ENCODE data around the gene GATAD2B.

The GATAD2B gene

GRCh38 chr1:153921080-153921802 lies 1.5 kb downstream of the GATAD2B start:
- ATAC-seq = no peak
- no peak for TF ChIP-seq POU6F1 (CRISPR knock-in tag; IDR thresholded peaks at IDR 0.05; ENCODE audit: borderline replicate concordance, low read depth)
- TF ChIP-seq ZC3H10 (CRISPR knock-in tag; IDR thresholded peaks at IDR 0.05) = peak; percentile 2; the same call in 1 of the 2 replicates
- TF ChIP-seq CREB5 (CRISPR knock-in tag; IDR thresholded peaks at IDR 0.05; ENCODE audit: low read depth) = no peak
- TF ChIP-seq ZNF565 (CRISPR knock-in tag; conservative IDR thresholded peaks at IDR 0.05; ENCODE audit: low read depth) = no peak
- no peak for TF ChIP-seq ZNF70 (CRISPR knock-in tag; IDR thresholded peaks at IDR 0.05)
- no peak for TF ChIP-seq TOX (CRISPR knock-in tag; IDR thresholded peaks at IDR 0.05; ENCODE audit: borderline replicate concordance)

GRCh38 chr1:153919876-153920852 lies 2.6 kb downstream of the GATAD2B start:
- ATAC-seq = no peak
- TF ChIP-seq CREB5 (CRISPR knock-in tag; IDR thresholded peaks at IDR 0.05; ENCODE audit: low read depth) (no peak), ARNTL (CRISPR knock-in tag; IDR thresholded peaks at IDR 0.05; ENCODE audit: borderline replicate concordance, low read depth) (no peak), ESRRG (CRISPR knock-in tag; IDR thresholded peaks at IDR 0.05) (no peak), ZNF70 (CRISPR knock-in tag; IDR thresholded peaks at IDR 0.05) (no peak), POU6F1 (CRISPR knock-in tag; IDR thresholded peaks at IDR 0.05; ENCODE audit: borderline replicate concordance, low read depth) (no peak), CSDC2 (CRISPR knock-in tag; IDR thresholded peaks at IDR 0.05) (no peak), TSHZ2 (CRISPR knock-in tag; IDR thresholded peaks at IDR 0.05) (no peak), GLIS3 (CRISPR knock-in tag; IDR thresholded peaks at IDR 0.05) (no peak), TOX (CRISPR knock-in tag; IDR thresholded peaks at IDR 0.05; ENCODE audit: borderline replicate concordance) (no peak)

GRCh38 chr1:153916297-153916696 lies 6.5 kb downstream of the GATAD2B start:
- TF ChIP-seq ZNF70 (CRISPR knock-in tag; IDR thresholded peaks at IDR 0.05) (no peak), ISL1 (CRISPR knock-in tag; IDR thresholded peaks at IDR 0.05) (no peak), BACH2 (CRISPR knock-in tag; IDR thresholded peaks at IDR 0.05; ENCODE audit: borderline replicate concordance) (no peak), CREB5 (CRISPR knock-in tag; IDR thresholded peaks at IDR 0.05; ENCODE audit: low read depth) (no peak), ZFP3 (CRISPR knock-in tag; IDR thresholded peaks at IDR 0.05) (no peak), PPARA (CRISPR knock-in tag; IDR thresholded peaks at IDR 0.05; ENCODE audit: borderline replicate concordance) (no peak)
- no peak for ATAC-seq
